Mucosa of descending colon (tissue), 3 donors: Measurements from ENCODE around the gene ZNF366. TPM values are rescaled to one million over a fixed set of nuclear protein-coding genes. Genes with fewer than 3 reads are reported as not detected.

ENCODE experiments used
- ATAC-seq: fragments of 200-7000 bp; cut with Tn5 transposase; one replicate; pipeline ENCODE4 v1.9.1; 2020; ENCODE audit warnings: mild to moderate bottlenecking, moderate library complexity
- DNase-seq, 3 donors: peaks; one replicate each; pipeline ENCODE4 v3.0.0-alpha.2; 2020
- H3K36me3 ChIP-seq: fragments of 200-600 bp; one replicate; pipeline ENCODE4 v1.8.0; 2021; ENCODE audit warnings: low read depth, mild to moderate bottlenecking
- H3K4me1 ChIP-seq: fragments of 200-600 bp; one replicate; pipeline ENCODE4 v1.8.0; 2021; ENCODE audit warnings: low read depth, mild to moderate bottlenecking
- H3K4me3 ChIP-seq: fragments of 200-600 bp; one replicate; pipeline ENCODE4 v1.8.0; 2021; ENCODE audit warnings: mild to moderate bottlenecking
- H3K9me3 ChIP-seq: fragments of 200-600 bp; one replicate; pipeline ENCODE4 v1.8.0; 2021; ENCODE audit warnings: mild to moderate bottlenecking
- intact Hi-C, 2 donors: fragments of 100-400 bp; cut with DNase I in 1 of 2; cut with micrococcal nuclease in 1 of 2; formaldehyde crosslinking; loops; one replicate each; pipeline versions ENCODE4 v1.11.0 to v1.11.1; 2022; cut with DNase I, micrococcal nuclease
- total RNA-seq, 3 donors: library from RNA; stranded (reverse); fragmentation: NEBNext Ultra II Directional in 2 of 3; extraction: Animal tissue kit (Norgen Biotek cat#: 25700) in 2 of 3; gene quantifications; one replicate each; pipeline versions ENCODE4 v1.2.1 to v1.2.4, GENCODE V29; 2021 to 2023
- TF ChIP-seq, protein P1 (sequence below): fragments of 200-600 bp; IDR thresholded peaks from one replicate; pipeline ENCODE4 v1.8.0; 2022; ENCODE audit warnings: antibody characterized with exemption, mild to moderate bottlenecking
- donor health status: DM: no; HTN: no; CAD: no; lungs with moderate emphysema.
- donor health status: DM: no; HTN: no; CAD: no.
- donor health status: DM: no; HTN: yes; CAD: no.

Gene ZNF366
- total RNA-seq, 3 donors from 2014 or later, result 0.96 to 1.6 (median 1.6) TPM

DNA sequence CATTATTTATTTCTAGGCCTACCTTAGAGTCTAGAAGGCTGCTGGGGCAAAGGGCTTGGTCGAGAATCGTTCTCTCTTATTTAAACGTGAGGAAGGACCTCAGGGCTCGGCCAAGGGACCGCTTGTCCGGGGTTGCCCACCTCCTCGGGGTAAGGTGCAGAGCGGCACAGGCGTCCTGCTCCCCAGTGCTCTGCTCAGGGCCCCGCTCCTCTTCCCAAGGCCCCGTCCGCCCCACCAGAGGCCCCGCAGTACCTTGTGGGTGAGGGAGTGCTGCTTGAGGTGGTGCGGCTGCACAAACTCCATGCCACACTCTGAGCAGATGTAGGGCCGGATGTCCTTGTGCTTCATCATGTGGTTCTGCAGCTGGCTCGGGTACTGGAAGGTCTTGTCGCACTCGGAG, 47.3 kb downstream of the ZNF366 start:
- H3K4me1 ChIP-seq, result peaks cover 5% of the 10 kb centered on the region
- intact Hi-C loops, result no loop called here
- no peaks in the 10 kb centered on the region for H3K9me3 ChIP-seq
- no peak overlapping the region for H3K4me3 ChIP-seq
- no peak for ATAC-seq
- TF ChIP-seq, protein P1, sequence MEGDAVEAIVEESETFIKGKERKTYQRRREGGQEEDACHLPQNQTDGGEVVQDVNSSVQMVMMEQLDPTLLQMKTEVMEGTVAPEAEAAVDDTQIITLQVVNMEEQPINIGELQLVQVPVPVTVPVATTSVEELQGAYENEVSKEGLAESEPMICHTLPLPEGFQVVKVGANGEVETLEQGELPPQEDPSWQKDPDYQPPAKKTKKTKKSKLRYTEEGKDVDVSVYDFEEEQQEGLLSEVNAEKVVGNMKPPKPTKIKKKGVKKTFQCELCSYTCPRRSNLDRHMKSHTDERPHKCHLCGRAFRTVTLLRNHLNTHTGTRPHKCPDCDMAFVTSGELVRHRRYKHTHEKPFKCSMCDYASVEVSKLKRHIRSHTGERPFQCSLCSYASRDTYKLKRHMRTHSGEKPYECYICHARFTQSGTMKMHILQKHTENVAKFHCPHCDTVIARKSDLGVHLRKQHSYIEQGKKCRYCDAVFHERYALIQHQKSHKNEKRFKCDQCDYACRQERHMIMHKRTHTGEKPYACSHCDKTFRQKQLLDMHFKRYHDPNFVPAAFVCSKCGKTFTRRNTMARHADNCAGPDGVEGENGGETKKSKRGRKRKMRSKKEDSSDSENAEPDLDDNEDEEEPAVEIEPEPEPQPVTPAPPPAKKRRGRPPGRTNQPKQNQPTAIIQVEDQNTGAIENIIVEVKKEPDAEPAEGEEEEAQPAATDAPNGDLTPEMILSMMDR, result no peak
- no peaks in the 10 kb centered on the region for H3K36me3 ChIP-seq
- DNase-seq, result no peak

DNA sequence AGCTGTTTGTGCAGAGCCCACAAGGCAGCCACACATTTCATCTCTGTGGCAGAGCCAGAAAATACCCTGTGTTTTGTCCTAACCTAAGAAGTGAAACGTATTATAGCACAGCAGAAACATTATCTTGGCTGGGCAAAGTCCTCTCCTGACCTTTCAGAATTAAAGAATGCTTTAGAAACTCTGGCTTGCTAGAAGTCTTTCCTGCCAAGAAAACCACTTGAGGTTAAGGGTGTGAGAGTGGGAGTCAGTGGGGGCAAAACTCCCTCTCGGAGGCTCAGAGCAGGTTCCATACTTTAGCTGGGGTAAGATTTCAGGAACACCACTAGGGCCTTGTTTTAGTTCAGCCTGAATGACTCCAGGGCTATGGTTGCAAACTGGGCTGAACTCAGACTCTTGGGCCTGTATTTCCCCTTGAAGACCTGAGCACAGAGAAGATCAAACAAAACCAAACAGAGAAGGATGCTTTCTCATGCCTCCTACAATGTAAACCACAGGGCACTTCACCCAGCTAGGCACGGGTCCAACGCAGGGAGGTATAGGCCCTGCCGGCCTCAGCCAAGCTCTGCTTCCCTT, 48.0 kb downstream of the ZNF366 start:
- DNase-seq (no peak), ATAC-seq (no peak)
- Histone ChIP-seq H3K9me3 (no peaks in the 10 kb centered on the region), H3K4me3 (no peak overlapping the region), H3K36me3 (no peaks in the 10 kb centered on the region), H3K4me1 (peaks cover 5% of the 10 kb centered on the region)
- intact Hi-C loops, result no loop called here
- TF ChIP-seq, protein P1, result no peak

DNA sequence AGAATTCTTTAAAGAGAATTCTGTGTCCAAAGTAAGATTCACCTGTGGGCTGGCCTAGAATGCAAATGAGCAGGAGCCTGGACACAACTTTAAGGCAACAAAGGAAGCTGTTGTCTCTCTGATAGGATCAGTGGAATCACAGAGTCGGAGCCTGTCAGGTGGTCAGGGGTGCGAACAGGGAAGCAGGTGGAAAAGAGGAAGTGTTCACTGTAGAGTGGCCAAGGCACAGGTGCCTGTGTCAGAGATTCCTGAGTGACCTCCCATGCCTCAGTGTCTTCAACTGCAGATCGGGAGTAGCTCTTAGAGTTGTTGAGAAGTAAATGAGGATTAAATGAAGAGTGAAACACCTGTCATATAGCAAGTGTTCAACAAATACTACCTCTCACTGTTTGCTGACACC, 48.8 kb downstream of the ZNF366 start:
- ATAC-seq (peak; percentile 37), DNase-seq (no peak)
- no peaks in the 10 kb centered on the region for H3K36me3 ChIP-seq
- H3K4me3 ChIP-seq, result no peak overlapping the region
- TF ChIP-seq, protein P1, result no peak
- intact Hi-C loops, result no loop called here
- H3K9me3 ChIP-seq, result no peaks in the 10 kb centered on the region
- peaks cover 5% of the 10 kb centered on the region for H3K4me1 ChIP-seq

DNA sequence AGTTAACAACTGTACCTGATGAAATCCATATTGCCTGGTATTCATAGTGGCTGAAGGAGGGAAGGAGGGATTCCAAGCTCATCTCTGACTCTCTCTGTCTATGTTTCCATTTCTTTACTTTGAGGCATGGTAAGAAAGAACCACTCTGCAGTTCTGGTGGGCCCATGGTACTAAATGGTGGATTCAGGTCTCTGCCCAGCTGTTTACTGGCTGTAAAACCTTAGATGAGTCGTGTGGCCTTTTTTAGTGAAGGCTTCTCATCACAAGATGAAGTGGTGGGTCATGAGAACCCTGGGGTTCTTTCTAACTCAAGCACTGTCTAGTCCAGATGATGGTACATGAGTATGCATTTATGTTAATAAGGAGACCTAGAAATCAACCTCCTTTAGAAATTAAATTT, 49.7 kb downstream of the ZNF366 start:
- intact Hi-C loops, result no loop called here
- Histone ChIP-seq H3K4me1 (peaks cover 5% of the 10 kb centered on the region), H3K9me3 (no peaks in the 10 kb centered on the region), H3K4me3 (no peak overlapping the region), H3K36me3 (no peaks in the 10 kb centered on the region)
- TF ChIP-seq, protein P1, result no peak
- no peak for ATAC-seq
- DNase-seq, result no peak

DNA sequence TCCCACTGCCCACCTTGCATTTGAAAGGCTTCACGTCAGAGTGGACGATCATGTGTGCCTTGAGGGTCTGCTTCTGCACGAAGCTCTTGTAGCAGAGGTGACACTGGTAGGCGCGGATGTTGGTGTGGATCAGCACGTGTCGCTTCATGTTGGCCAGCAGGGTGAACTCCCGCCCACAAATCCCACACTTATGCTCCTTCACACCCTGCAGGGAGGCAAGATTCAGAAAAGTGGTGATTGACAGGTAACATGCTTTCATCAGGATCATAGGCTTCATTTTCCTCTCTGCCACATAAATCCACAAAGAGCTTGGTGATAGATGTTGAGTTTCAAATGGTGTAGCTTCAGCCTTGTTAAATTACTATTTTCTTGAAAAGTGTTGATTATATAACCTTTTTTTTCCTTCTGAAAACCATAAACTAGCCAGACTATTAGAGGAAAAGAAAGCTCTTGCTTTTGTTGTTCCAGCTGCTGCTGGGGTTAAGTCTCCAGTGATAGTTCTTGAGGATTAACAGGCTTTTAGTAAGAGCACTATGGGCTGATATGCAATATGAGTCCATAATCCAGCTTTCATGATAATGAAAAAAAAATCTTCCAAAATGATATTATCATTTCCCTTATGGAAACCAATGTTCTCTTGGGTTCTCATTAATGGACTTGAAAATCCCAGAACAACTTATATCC, 50.7 kb downstream of the ZNF366 start:
- H3K36me3 ChIP-seq, result no peaks in the 10 kb centered on the region
- TF ChIP-seq, protein P1, result no peak
- no peak for DNase-seq
- peaks cover 14% of the 10 kb centered on the region for H3K4me1 ChIP-seq
- no peak for ATAC-seq
- H3K4me3 ChIP-seq, result no peak overlapping the region
- intact Hi-C loops, result no loop called here
- no peaks in the 10 kb centered on the region for H3K9me3 ChIP-seq
